ENCODE data around the gene HS3ST3B1.

- no peak for TF ChIP-seq EZH2 (IDR thresholded peaks at IDR 0.05; ENCODE audit: insufficient read depth, low read length)
- no peak for TF ChIP-seq CTCF (IDR thresholded peaks at IDR 0.05; ENCODE audit: insufficient read depth, low read depth, low read length)
Observed at GRCh38 chr17:14304773-14305517, 4.1 kb downstream of the HS3ST3B1 start.

Measured in astrocyte (in vitro differentiated cells and primary cell).